ENCODE results near the gene HOXB1.

The HOXB1 gene

GRCh38 chr17:48519427-48519826 lies 11.4 kb downstream of the HOXB1 start:
- H3K4me3 ChIP-seq (ENCODE audit: control insufficient read depth, low read depth, low read length), result no peak overlapping the region
- DNase-seq (ENCODE audit: low read depth), result no peak
- TF ChIP-seq CTCF (conservative IDR thresholded peaks at IDR 0.05; ENCODE audit: control insufficient read depth, insufficient read depth, low read depth, low read length), result no peak

DNA sequence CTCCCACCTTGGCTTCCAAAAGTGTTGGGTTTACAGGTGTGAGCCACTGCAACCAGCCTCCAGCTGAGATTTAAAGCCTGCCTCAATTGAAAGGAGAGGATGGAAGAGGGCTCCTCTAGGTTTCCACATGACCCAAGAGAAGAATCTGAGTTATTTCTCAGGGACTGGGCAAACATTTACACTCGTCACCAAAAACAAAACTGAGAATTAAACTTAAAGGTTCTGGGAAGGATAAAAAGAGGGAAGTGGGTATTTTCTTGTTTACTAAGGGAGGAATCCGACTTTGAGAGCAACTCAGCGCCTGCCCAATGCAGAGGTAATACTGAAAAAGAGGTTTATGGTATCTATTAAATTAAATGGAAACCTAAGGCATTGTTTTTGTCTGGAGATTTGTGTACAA lies 13.3 kb downstream of the HOXB1 start:
- no peak for DNase-seq (ENCODE audit: low read depth)
- H3K4me3 ChIP-seq (ENCODE audit: control insufficient read depth, low read depth, low read length), result no peak overlapping the region
- TF ChIP-seq CTCF (conservative IDR thresholded peaks at IDR 0.05; ENCODE audit: control insufficient read depth, insufficient read depth, low read depth, low read length), result no peak

GRCh38 chr17:48515925-48516900 lies 14.6 kb downstream of the HOXB1 start:
- no peak for TF ChIP-seq CTCF (conservative IDR thresholded peaks at IDR 0.05; ENCODE audit: control insufficient read depth, insufficient read depth, low read depth, low read length)
- no peak overlapping the region for H3K4me3 ChIP-seq (ENCODE audit: control insufficient read depth, low read depth, low read length)
- DNase-seq (ENCODE audit: low read depth), result no peak

- no peak for DNase-seq (ENCODE audit: low read depth)
- no peak for TF ChIP-seq CTCF (conservative IDR thresholded peaks at IDR 0.05; ENCODE audit: control insufficient read depth, insufficient read depth, low read depth, low read length)
- no peak overlapping the region for H3K4me3 ChIP-seq (ENCODE audit: control insufficient read depth, low read depth, low read length)
These were observed 16.3 kb downstream of the HOXB1 start for GRCh38 chr17:48514477-48514876.

- TF ChIP-seq CTCF (conservative IDR thresholded peaks at IDR 0.05; ENCODE audit: control insufficient read depth, insufficient read depth, low read depth, low read length), result no peak
- H3K4me3 ChIP-seq (ENCODE audit: control insufficient read depth, low read depth, low read length), result no peak overlapping the region
- no peak for DNase-seq (ENCODE audit: low read depth)
These were observed 16.9 kb downstream of the HOXB1 start for GRCh38 chr17:48513666-48514455.

DNA sequence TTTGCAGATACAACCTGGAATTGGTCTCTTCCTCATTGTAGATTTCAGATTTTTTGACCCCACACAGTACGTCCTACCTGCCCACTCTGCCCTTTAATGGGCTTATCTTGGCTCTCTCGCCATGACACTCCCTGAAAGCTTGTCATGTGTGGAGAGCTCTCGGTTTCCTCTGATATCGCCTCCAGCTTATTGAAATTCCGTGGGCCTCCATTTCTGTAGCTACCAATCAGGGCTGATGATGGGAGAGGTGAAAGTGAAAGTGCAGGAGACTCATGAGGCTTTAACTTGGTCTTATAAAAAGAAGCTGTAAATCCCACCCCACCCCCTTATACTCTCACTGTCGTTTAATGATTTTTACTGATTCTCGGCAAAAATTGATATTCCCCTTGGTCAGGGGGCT lies 17.7 kb downstream of the HOXB1 start:
- H3K4me3 ChIP-seq (ENCODE audit: control insufficient read depth, low read depth, low read length), result no peak overlapping the region
- no peak for DNase-seq (ENCODE audit: low read depth)
- TF ChIP-seq CTCF (conservative IDR thresholded peaks at IDR 0.05; ENCODE audit: control insufficient read depth, insufficient read depth, low read depth, low read length), result no peak

All from fibroblast of mammary gland (primary cell).